ENCODE measurements around the gene KRTAP10-6.
"Not testable (repeated sequence)": the region's sequence is repeated elsewhere in the genome, so short reads cannot be mapped to it uniquely, and the experiment has no call there.

DNA sequence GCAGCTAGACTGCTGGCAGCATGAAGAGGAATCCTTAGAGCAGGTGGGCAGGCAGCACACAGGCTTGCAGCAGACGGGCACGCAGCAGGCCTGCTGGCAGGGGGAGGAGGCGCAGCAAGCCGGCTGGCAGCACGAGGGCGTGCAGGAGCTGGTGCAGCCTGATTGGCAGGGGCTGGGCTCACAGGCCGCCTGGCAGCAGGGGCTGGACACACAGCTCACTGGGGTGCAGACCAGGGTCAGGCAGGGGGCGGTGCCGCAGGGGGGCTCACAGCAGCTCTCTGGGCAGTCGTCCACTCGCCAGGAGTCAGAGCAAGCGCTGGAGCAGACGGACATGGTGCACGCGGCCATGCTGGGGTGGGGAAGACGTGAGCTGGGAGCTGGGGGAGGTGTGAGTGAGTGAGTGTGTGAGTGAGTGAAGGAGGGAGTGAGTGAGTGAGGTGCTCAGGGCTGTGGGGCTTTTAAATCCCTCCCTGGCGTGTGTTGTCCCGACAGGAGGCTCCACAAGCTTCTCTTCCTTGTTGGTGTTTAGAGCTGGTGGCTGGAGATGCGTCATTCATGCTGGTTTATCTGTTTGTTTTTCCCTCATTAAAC is 12.0 kb downstream of the KRTAP10-6 start, which contains the start of gene KRTAP10-5:
- not testable (repeated sequence) for TF ChIP-seq CTCF (IDR thresholded peaks at IDR 0.05; ENCODE audit: insufficient read depth, low read length); GABPA (IDR thresholded peaks at IDR 0.05; ENCODE audit: low read depth); POLR2AphosphoS5 (IDR thresholded peaks at IDR 0.05; ENCODE audit: low read depth)
- TF ChIP-seq, protein P1, sequence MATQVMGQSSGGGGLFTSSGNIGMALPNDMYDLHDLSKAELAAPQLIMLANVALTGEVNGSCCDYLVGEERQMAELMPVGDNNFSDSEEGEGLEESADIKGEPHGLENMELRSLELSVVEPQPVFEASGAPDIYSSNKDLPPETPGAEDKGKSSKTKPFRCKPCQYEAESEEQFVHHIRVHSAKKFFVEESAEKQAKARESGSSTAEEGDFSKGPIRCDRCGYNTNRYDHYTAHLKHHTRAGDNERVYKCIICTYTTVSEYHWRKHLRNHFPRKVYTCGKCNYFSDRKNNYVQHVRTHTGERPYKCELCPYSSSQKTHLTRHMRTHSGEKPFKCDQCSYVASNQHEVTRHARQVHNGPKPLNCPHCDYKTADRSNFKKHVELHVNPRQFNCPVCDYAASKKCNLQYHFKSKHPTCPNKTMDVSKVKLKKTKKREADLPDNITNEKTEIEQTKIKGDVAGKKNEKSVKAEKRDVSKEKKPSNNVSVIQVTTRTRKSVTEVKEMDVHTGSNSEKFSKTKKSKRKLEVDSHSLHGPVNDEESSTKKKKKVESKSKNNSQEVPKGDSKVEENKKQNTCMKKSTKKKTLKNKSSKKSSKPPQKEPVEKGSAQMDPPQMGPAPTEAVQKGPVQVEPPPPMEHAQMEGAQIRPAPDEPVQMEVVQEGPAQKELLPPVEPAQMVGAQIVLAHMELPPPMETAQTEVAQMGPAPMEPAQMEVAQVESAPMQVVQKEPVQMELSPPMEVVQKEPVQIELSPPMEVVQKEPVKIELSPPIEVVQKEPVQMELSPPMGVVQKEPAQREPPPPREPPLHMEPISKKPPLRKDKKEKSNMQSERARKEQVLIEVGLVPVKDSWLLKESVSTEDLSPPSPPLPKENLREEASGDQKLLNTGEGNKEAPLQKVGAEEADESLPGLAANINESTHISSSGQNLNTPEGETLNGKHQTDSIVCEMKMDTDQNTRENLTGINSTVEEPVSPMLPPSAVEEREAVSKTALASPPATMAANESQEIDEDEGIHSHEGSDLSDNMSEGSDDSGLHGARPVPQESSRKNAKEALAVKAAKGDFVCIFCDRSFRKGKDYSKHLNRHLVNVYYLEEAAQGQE (IDR thresholded peaks at IDR 0.05; ENCODE audit: insufficient replicate concordance, low read depth), result not testable (repeated sequence)

All from HL-60 (cell line).